ENCODE measurements around the gene IGSF1. TPM values are rescaled to one million over a fixed set of nuclear protein-coding genes. Genes with fewer than 3 reads are reported as not detected.

The IGSF1 gene
- total and polyA plus RNA-seq, 2 of the 4 experiments (the other 2 are of a cell fraction) = not detected

DNA sequence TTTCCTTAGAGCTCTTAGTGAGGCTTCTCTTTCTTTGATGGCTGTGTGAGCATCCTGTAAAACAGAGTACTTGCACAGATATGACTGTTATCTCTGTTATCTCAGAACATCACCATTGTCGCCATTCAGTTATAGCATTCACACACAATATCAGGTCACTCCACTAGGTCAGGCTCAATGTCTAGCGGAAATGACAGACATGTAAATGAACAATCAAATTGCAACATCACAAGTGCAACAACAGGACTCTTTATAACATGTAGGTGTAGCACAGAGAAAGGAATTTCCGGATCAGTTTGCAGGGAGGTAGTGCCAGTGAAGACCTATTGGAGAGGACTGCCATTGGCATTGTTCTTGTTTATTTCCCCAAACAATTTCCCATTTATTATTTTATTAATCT lies 43.2 kb upstream of the IGSF1 start:
- Histone ChIP-seq H3K14ac (replicated peaks; ENCODE audit: low read depth, low read length) (no peak overlapping the region), H3K56ac (ENCODE audit: extremely low read depth, insufficient read depth, low read length) (no peak overlapping the region), H3K23ac (ENCODE audit: low read depth, low read length) (no peak overlapping the region), H3K36me3 (ENCODE audit: control insufficient read depth, insufficient read depth, low read length) (no peaks in the 10 kb centered on the region), H2BK20ac (ENCODE audit: low read depth, low read length) (no peak overlapping the region), H3K79me1 (ENCODE audit: low read depth in 1 of 2, low read length in 2 of 2) (no peaks in the 10 kb centered on the region), H3K18ac (ENCODE audit: low read depth, low read length) (no peak overlapping the region), H3K4me1 (ENCODE audit: control insufficient read depth, insufficient read depth, low read length) (no peaks in the 10 kb centered on the region), H4K91ac (ENCODE audit: insufficient read depth, low read depth, low read length) (no peak overlapping the region), H3K4me3 (ENCODE audit: insufficient read depth, low read depth, low read length) (no peak overlapping the region), H2AFZ (replicated peaks; ENCODE audit: low read length, poor library complexity) (no peak overlapping the region), H3K9me1 (ENCODE audit: insufficient read depth, low read length) (no peaks in the 10 kb centered on the region), H2BK5ac (ENCODE audit: low read depth, low read length, poor library complexity, severe bottlenecking) (no peak overlapping the region), H2BK15ac (ENCODE audit: low read depth, low read length) (no peak overlapping the region), H2AK5ac (ENCODE audit: low read depth, low read length) (no peak overlapping the region), H3K27ac (ENCODE audit: insufficient read depth, low read length) (no peak overlapping the region), H4K8ac (ENCODE audit: low read depth in 2 of 2, low read length in 2 of 2) (no peak overlapping the region), H3K27me3 (ENCODE audit: control insufficient read depth, insufficient read depth, low read length) (no peaks in the 10 kb centered on the region), H2BK120ac (ENCODE audit: low read depth, low read length) (no peak overlapping the region), H2AK9ac (replicated peaks; ENCODE audit: low read depth, low read length, poor library complexity) (no peak overlapping the region), H3K4me2 (ENCODE audit: low read depth, low read length) (no peak overlapping the region), H4K20me1 (ENCODE audit: insufficient read depth, low read length) (no peaks in the 10 kb centered on the region), H3K4ac (ENCODE audit: low read depth, low read length) (no peak overlapping the region), H3K9ac (ENCODE audit: low read depth, low read length) (no peak overlapping the region), H3K9me3 (ENCODE audit: control insufficient read depth, insufficient read depth, low read length) (no peaks in the 10 kb centered on the region; the same call in 1 of the 2 replicates), H4K5ac (ENCODE audit: low read depth, low read length) (no peak overlapping the region)
- POLR2A ChIA-PET (ENCODE audit: unreplicated experiment) = no interaction called here
- TF ChIP-seq, protein P1, sequence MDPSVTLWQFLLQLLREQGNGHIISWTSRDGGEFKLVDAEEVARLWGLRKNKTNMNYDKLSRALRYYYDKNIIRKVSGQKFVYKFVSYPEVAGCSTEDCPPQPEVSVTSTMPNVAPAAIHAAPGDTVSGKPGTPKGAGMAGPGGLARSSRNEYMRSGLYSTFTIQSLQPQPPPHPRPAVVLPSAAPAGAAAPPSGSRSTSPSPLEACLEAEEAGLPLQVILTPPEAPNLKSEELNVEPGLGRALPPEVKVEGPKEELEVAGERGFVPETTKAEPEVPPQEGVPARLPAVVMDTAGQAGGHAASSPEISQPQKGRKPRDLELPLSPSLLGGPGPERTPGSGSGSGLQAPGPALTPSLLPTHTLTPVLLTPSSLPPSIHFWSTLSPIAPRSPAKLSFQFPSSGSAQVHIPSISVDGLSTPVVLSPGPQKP (IDR thresholded peaks at IDR 0.05; ENCODE audit: borderline replicate concordance, low read depth, low read length) = no peak
- no peak for TF ChIP-seq CEBPB (IDR thresholded peaks at IDR 0.05; ENCODE audit: low read depth, low read length)
- TF ChIP-seq RFX5 (IDR thresholded peaks at IDR 0.05; ENCODE audit: low read depth, low read length) = no peak
- TF ChIP-seq BHLHE40 (IDR thresholded peaks at IDR 0.05; ENCODE audit: low read depth, low read length) = no peak
- no peak for TF ChIP-seq MXI1 (IDR thresholded peaks at IDR 0.05; ENCODE audit: borderline replicate concordance, low read depth, low read length)
- no peak for TF ChIP-seq FOS (IDR thresholded peaks at IDR 0.05; ENCODE audit: low read depth, low read length)
- TF ChIP-seq RCOR1 (IDR thresholded peaks at IDR 0.05; ENCODE audit: insufficient replicate concordance, low read length) = no peak
- TF ChIP-seq MAZ (IDR thresholded peaks at IDR 0.05; ENCODE audit: borderline replicate concordance, low read depth, low read length) = no peak
- TF ChIP-seq, protein P2, sequence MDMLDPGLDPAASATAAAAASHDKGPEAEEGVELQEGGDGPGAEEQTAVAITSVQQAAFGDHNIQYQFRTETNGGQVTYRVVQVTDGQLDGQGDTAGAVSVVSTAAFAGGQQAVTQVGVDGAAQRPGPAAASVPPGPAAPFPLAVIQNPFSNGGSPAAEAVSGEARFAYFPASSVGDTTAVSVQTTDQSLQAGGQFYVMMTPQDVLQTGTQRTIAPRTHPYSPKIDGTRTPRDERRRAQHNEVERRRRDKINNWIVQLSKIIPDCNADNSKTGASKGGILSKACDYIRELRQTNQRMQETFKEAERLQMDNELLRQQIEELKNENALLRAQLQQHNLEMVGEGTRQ (IDR thresholded peaks at IDR 0.05; ENCODE audit: low read depth, low read length) = no peak
- no peak for TF ChIP-seq SMC3 (IDR thresholded peaks at IDR 0.05; ENCODE audit: low read depth, low read length)
- TF ChIP-seq NFE2L2 (IDR thresholded peaks at IDR 0.05; ENCODE audit: low read depth, low read length) = no peak
- no peak for TF ChIP-seq MAFK (IDR thresholded peaks at IDR 0.05; ENCODE audit: low read depth, low read length)
- TF ChIP-seq POLR2A (IDR thresholded peaks at IDR 0.05; ENCODE audit: low read depth, low read length) = no peak
- no CpG with 5 or more reads among the region's 3 CpGs for WGBS, 2 experiments (ENCODE audit: extremely low coverage in 2 of 2, insufficient read length in 1 of 2)
- intact Hi-C loops (cut with micrococcal nuclease) = no loop called here
- ATAC-seq (ENCODE audit: low read depth) = no peak
- dilution Hi-C loops (cut with HindIII; ENCODE audit: low sequenced_read_pairs, unreplicated experiment) = no loop called here
- no TSS peak for BruUV-seq (replicated peaks)
- CTCF ChIA-PET = no interaction called here
- no peak for DNase-seq
- in situ Hi-C loops (cut with MboI; ENCODE audit: low sequenced_read_pairs) = no loop called here

All from IMR-90 (cell line).